ENCODE data around the gene TBC1D30.

TBC1D30 gene

GRCh38 chr12:64864319-64864718 is 39.9 kb downstream of the TBC1D30 start:
- H3K4me3 ChIP-seq (ENCODE audit: low read length): no peak overlapping the region
- no peak for DNase-seq (ENCODE audit: low read depth)
- no peak for TF ChIP-seq CTCF (conservative IDR thresholded peaks at IDR 0.05; ENCODE audit: low read length)

DNA sequence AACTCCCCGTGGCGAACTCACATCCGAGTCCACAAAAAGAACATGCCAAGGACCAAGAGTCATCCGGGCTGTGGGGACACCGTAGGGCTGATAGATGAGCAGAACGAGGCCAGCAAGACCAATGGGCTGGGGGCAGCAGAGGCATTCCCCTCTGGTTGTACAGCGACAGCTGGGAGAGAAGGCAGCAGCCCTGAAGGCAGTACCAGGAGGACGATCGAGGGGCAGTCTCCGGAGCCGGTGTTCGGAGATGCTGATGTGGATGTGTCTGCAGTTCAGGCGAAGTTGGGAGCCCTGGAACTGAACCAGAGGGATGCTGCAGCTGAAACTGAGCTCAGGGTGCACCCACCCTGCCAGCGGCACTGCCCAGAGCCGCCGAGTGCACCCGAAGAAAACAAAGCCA is 50.7 kb downstream of the TBC1D30 start:
- no peak overlapping the region for H3K4me3 ChIP-seq (ENCODE audit: low read length)
- no peak for TF ChIP-seq CTCF (conservative IDR thresholded peaks at IDR 0.05; ENCODE audit: low read length)
- no peak for DNase-seq (ENCODE audit: low read depth)

DNA sequence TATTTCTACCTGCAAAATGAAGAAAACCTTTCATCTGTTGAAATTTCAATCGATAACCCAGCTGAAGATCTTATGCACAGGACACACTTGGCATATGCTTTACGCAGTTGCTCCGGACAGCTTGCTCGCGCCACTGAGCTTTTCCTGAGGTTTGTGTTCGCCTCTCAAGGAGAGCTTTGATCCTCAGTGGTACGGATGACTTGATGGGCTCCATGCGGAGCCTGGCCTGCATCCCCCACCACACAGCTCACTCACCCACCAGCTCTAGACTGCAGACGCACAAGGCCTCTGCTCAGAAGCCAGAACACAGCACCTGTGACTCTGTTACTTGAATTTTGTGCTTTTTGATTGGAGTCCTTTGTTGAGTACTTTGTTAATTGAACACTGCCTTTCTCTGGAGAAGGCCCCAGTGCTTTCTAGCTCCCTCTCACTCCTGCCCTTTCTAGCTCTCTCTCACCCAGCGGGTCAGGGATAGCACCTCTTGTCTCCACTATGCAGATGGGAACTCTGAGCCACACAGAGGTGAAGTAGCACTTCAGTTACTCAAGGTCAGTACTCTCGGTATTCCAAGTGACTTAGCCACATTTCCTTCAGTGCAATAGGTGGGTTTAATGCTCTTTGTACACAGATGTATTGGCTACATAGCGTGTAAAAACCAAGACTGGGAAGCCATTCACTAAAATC is 52.1 kb downstream of the TBC1D30 start:
- H3K4me3 ChIP-seq (ENCODE audit: low read length): no peak overlapping the region
- TF ChIP-seq CTCF (conservative IDR thresholded peaks at IDR 0.05; ENCODE audit: low read length): no peak

DNA sequence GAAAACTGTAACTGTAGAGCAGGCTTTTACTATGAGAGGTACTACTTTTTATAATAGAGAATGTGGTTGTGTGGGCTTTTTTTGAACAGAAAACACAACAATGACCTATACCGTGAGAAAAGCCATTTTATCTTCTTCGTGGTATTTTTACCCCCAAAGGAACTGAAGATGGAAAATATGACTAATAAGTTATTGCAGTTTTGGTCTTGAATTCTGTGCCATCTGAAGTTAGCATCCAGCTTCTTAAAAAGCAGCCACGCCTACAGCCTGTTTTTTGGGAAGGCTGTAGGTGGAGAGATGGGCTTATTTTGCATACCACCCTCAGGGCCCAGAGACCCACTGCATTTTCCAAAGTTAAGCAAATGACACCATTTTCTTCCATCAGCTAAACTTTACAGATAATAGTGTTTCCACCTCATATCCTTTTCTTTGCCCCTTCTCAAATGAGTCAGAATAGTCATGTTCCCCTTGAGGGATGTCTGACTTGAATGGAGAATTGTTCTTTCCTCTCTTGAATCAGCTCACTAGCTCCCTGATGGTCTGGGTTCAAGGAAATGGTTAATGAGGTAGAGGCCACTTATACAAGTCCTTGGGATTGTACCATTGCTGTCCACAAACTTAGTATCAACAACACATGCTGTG is 53.0 kb downstream of the TBC1D30 start:
- DNase-seq (ENCODE audit: low read depth): no peak

More for the DNA sequence above, 52.1 kb downstream of the TBC1D30 start:
- no peak for DNase-seq (ENCODE audit: low read depth)

GRCh38 chr12:64882687-64883086 is 58.2 kb downstream of the TBC1D30 start:
- H3K4me3 ChIP-seq (ENCODE audit: low read length): no peak overlapping the region
- no peak for TF ChIP-seq CTCF (conservative IDR thresholded peaks at IDR 0.05; ENCODE audit: low read length)
- no peak for DNase-seq (ENCODE audit: low read depth)

More for the DNA sequence above, 53.0 kb downstream of the TBC1D30 start:
- no peak overlapping the region for H3K4me3 ChIP-seq (ENCODE audit: low read length)
- TF ChIP-seq CTCF (conservative IDR thresholded peaks at IDR 0.05; ENCODE audit: low read length): no peak

DNA sequence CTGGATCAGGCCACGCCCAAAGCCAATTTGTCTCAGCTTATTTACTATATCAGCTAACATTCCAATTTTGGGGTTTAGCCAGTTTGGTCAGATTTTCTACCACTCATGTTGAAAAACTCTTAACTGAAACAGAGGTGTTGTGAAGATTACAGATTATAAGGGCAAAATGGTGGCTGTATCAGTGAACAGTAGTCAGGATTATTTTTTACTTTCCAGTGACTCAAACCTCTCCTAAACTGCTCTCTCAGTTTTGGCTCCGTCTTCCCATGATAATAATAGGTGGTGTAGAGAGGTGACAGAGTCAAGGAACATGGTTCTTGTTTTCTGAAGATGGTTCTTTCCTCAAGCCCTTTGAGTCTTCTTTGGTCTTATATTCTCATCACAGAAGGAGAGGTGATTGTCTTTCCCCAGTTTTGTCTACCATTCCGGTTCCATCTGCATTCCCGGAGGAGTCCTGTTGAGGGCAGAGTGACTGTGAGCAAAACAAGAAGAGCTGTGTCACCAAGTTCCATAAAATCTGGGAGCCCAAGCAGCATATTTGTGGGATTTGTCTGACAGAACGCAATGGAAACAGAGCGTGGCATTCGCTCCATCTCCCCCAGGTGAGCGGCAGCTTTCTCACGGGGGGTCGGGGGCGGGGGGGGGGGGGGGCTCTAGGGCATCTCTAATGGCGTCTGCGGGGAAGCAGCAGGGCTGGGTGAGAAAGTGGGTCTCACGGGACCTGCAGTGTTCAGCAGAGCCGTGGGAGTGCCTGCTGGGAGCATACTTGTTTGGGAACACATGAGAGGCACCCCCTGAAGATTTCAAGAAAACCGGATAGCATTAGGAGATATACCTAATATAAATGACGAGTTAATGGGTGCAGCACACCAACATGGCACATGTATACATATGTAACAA is 59.1 kb downstream of the TBC1D30 start:
- no peak for DNase-seq (ENCODE audit: low read depth)
- no peak overlapping the region for H3K4me3 ChIP-seq (ENCODE audit: low read length)
- TF ChIP-seq CTCF (conservative IDR thresholded peaks at IDR 0.05; ENCODE audit: low read length): no peak; the same call in 1 of the 2 replicates

Data from AG10803 (cell line).